Kidney glomerular epithelial cell (primary cell): ENCODE measurements around the gene EML4.
"Not testable (repeated sequence)": the region's sequence is repeated elsewhere in the genome, so short reads cannot be mapped to it uniquely, and the experiment has no call there.

Source experiments
- DNase-seq: peaks from one replicate; lab custom pipeline; 2025; lab: John Stamatoyannopoulos, UW

Gene EML4

DNA sequence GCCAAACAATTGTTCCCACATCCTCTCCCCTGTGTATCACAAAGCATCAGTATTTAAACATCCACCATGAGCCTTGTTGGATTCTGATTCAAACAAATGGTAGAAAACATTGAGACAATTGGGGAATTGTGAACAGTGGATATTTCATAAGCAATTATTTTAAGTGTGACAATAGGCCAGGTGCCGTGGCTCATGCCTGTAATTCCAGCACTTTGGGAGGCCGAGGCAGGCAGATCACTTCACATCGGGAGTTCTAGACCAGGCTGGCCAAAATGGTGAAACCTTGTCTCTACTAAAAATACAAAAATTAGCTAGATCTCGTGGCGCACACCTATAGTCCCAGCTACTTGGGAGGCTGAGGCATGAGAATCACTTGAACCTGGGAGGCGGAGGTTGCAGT, 165.7 kb downstream of the EML4 start:
- DNase-seq = not testable (repeated sequence)

DNA sequence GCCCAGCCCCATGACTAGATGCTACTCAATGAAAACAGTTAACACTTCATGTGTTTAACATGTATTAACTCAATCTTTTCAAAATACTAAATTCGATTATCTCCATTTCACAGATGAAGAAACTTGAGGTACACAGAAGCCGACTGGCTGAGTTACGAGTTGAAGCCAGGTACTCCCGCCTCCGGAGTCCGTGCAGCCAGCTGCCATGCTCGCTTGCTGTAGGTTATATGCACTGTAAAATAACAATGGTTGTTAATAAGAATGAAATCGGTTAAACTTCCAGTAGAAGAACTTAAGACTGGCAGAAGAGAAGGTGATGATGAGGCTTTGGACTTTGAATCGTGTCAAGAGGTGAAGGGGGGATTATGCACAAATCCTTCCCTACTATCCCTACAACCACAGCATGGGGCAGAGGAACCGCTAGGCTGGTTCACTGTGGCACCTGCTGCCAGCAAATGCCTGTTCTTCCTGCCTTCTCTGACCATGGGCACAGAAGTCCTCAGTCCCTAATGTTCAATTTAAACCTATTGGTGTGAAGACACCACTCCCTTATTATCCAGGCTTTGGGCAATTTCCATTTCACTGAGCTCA, 166.5 kb downstream of the EML4 start:
- no peak for DNase-seq

DNA sequence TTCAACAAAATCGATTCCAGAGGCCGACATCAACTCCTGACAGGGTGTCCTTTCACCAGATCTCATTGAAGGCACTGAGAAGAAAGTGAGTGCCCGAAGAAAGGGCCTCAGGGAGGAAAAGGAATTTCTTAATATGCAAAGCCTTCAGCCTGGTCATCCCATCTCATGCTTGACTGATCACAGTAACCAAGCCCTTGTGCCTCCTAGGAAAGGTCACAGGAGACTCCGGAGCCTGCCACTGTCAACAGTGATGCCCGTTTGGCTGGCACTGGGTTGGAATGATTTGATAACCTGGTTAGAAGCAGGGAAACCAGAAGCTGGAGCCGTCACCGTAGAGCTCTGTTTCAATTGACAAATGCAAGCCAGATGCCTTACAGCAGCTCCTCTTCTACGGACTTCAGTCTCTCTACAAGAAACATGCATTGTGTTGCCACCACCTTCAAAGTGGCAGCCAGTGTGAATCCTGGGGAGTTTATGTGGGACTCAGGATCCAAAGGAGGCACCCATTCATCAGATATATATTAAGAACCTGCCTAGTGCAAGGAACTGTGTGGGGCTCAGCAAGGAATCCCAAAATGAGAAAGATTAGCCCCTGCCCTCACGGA, 167.3 kb downstream of the EML4 start:
- peak; percentile 26 for DNase-seq

DNA sequence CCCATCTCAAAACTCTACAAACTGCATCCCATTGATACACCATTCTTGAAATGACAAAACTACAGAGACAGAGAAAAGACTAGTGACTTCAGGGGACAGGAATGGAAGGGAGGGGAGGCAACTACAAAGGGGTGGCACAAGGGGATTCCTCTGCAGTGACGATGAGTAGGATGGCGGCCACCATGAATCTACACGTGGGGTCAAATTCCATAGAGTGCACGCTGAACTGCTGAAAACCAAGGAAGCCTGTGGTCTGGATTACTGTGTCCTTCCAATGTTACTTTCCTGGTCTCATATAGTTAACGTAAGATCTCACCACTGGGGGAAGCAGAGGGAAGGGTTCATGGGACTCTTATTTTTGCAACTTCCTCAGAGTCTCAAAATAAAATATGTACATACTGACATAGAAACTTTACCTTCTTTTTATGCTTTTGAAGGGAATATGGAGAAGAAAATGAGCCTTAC, 168.2 kb downstream of the EML4 start:
- DNase-seq = no peak

DNA sequence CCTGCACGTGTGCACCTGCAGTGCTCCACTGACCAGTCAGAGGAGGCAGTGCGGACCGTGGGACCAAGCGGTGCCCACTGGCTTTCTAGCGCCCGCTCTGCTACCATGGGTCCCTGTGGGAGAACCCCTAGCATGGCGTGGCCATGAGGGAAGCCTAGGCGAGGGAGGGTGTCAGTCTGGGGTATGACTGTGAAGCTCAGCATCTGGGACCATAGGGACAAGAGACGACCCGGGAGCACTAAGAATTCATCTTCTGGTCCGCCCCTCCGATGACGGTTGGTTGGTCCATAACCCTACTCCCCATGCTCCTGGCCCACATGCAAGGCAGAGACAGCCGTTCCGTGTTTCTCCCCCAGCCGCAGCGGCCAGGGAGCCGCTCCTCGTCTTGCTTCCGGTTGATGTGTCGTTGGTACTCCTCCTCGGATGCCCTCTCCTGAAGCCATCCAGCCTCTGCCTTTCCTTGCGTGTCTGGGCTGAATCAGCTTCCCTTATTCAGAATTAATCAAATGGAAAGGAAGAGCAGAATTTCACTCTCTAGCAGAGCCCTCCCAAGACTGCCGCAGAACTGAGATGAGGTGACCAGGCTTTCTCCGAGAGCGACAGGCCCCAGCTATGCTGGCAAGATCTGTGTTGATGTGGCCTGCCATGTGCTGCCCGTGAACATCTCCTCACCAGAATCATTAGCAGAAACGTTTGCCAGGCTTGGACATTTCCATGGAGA, 168.9 kb downstream of the EML4 start:
- DNase-seq = no peak

DNA sequence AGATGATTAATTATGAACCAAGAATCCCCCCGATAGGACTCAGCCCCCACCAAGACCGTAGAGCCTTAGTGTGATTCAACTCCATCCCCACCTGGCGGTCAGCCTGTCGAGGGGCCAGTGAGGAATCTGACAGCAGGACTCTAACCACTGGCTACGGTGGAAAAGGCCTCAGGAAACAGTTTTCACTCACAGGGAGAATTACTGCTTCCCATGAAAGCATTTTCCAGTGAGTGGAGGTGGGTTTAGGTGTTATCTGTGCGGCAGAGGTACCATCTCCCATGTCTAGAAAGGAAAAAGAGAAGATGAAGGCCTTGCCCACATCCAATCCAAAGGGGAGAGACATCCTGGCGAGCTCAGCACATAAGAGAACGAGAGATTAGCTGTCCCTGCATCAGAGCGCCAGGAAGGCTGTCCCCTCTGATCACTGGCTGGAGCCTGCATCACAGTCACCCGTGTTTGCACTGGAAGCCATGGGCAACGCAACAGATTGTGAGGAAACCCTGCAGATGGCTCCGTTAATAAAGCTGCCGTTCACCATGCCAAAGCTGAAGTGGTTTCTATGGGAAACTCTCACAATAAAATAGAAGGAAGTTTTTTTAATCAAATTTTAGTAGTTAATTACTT, 169.5 kb downstream of the EML4 start:
- DNase-seq = no peak

DNA sequence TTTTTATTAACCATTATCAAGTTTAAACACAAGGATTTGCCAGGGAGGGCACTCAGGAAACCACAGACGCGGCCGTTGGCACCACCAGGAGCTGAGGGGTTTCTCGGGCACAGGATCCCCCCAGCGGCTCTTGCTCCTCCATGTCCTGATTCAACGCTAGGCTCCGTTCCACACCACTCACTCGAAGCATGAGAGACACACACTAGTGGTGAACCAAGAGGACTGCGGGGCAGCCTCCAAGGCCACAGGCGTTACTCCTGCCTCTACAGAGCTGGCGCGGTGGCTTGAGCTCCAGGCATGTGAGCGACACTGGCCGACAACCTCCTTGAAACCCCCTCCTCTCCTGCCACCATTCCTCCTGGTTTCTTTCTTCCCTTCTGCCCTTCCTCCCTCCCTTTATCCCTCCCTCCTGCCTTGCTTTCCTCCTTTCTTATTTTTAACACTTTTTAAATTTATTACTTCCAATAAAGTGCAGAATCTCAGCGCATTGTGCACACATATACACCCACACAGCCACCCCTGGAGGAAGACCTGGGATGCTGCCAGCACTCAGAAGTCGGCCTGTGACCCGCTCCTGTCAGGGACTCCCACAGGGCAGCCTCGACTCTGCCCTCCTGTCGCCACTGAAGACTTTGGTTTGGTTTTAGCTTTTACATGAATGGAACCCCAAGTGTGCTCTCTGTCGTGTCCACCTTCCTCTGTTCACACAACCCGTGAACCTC, 170.2 kb downstream of the EML4 start:
- peak; percentile 59 for DNase-seq

DNA sequence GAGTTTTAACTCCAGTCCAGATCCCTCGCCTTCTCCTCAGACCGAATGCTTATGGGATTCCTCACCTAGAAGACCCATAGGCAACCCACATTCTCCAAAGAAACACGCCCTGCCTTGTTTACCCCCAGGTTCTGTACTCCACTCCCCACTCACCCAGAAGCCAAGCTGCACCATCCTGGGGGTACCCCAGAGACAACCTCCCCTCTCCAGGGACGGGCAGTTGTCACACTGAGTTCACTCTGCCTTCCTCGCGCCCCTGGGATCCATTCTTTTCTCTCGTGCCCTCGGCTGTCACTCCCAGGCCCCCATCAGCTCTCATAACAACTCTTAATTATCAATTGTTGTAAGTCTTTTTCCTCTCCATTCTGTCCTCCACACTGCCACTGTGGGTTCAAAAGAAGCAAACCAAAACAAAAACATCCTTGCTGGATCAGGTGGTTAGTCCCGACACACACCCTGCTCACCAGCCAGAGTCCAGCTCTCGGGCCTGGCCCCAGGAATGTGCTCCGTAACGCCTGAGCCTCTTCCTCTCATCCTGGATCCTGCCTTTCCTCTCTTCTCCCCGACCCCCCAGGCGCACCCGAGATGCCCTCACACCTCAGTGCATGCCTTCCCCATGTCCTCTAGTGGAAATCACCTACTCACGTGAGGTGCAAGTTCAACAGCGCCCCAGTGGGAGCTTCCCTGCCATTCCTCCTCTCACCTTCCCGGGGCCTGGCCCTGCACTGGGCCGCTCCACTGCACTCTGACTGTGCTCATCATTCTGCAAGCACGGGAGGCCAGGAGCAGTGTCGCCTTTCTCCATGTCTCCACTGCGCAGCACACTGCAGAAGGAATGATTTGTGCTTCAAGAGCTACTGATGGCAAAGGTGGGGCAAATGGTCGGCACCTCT, 171.1 kb downstream of the EML4 start:
- DNase-seq = no peak

DNA sequence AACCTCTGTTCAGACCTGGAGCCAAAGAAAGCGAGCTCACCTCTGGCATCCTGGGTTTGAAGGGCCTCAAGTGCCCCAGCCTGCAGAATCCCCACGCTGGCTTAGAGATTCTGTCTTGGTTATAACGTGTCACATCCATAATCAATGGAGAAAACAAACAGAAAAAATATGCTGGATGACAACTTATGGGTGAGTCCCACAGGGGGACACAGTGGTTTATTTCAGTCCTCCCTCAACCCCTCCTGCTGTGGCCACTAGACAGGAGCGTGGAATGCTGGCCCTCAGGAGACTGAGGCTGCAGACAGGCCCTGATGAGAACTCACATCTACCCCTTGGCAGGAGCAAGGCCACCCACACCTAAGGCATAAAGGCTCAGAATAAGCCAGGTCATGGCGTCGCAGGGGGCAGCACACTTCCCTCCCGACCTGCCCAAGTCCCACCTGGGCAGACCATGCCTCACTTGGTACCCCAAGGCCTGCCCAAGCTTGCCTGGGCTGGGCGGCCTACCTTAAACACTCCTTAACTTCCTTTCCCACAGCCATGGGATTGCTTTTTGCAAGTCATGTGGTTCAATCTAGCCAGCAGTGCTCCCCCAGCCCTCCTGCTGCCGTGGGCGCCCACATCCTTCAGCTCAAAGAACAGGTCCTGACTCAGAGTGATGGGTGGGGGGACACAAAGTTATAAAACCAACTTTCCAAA, 171.9 kb downstream of the EML4 start:
- no peak for DNase-seq

DNA sequence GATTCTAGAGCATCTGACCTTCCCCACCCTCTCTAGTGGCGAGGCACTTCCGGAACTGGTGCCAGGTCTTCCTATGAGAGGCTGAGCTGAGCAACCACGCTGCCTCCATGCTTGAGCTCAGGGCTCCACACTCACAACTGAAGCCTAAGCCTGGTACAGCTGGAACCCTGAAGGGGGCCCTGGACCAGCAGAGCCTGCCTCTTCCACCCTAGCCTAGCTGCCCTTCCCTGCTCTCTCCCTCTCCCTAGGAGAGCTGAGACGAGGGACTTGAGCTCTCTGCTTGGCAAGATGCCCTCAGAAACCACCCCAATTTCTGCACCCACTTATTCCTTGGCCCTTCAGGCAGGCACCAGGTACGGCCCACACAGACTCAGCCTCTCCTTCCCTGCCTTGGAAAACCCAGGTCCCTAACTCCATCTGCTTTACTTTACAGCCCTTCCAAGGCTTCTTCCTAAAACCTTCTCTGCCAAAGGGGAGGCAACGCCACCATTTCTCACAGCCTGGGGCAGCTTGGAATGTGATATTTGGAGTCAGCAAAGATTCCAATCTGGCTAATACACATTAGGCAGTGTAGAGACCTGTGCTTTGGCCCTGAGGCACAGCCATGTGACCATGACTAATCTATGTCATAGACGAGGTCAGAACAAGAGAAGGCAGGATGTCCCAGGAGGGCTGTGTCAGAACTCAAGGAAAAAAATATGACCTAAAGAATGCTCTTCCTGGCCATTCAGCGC, 173.1 kb downstream of the EML4 start:
- peak; percentile 56 for DNase-seq

DNA sequence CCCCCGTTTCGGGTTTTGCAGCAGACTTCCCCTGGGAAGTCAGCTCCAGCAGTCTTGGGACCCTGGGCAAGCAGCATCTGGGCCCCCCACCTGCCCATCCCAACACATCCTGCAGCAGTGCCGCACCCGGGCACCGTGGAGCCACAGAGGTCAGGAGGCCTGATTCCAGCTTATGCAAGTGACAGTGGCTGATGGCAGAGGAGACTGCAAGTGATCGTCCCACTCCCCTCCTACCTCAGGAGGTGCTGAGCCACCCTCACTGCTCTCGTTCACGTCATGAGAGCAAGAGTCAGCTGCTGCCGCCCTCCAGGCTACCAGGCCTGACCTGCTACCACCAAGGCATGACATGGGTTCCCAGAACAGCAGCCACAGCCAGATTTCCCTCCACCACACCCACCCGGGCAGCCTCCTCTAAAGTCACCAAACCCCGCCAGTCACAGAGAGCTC, 173.7 kb downstream of the EML4 start:
- DNase-seq = no peak

DNA sequence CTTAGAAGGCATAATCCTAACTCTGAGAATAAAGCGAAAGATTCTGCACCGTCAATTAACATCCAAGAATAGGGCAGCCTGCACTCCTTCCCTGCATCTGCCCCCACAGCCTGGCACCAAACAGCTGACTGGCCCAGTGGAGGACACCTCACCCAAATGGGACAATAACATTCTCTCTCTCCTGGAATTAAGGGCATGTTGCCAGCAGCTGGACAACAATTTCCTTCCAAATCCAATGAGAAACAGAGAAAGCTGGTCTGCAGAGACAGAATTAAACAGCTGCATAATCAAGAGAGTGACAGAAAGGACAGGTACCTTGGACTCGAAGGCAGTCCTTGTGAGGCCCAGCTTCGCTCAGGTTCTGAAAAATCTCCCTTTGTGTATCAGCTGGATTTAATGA, 176.8 kb downstream of the EML4 start:
- DNase-seq = no peak

DNA sequence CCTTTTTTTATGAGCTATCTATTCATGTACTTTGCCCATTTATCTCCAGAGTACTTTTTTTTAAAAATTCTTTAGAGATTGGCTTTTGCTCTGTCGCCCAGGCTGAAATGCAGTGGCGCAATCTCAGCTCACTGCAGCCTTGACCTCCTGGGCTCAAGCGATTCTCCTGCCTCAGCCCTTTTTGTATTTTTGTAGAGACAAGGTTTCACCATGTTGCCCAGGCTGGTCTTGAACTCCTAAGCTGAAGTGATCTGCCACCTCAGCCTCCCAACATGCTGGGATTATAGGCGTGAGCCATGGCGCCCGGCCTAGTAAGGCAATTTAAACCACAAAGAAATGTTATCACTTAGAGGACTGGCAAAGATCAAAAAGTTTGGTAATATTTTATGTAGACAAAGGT, 177.7 kb downstream of the EML4 start:
- not testable (repeated sequence) for DNase-seq

DNA sequence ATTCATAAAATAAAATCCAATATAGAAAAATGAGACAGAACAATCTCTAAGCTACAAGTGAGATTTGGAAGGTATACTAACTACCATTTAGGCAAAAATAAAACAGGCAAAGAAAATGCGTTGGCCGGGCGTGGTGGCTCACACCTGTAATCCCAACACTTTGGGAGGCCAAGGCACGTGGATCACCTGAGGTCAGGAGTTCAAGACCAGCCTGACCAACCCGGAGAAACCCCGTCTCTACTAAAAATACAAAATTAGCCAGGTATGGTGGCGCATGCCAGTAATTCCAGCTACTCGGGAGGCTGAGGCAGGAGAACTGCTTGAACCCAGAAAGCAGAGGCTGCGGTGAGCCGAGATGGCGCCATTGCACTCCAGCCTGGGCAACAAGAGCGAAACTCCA, 178.4 kb downstream of the EML4 start:
- not testable (repeated sequence) for DNase-seq

DNA sequence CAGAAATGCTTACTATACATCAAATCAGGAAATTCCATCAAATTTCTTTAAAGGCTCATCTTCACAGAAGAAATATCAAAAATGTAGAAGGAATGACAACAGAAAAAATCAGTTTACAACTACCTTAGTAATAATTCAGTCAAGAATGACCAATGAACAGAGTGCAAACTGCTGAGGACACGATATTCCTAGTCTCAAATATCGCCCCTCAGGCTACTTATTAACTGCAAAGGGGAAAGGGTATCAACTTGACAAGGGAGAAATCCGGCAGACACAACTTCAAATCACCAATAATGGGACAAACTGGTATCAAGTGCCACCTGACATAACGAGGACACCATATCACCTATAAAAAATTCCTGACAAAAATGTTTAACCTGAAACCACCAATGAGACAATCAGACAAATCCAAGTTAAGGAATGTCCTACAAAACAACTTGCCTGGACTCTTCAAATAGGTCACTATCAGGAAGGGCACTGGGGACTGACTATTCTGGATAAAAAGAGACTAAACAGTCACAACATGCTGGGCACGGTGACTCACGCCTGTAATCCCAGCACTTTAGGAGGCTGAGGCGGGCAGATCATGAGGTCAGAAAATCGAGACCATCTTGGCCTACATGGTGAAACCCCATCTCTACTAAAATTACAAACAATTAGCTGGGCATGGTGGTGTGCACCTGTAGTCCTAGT, 179.1 kb downstream of the EML4 start:
- DNase-seq = no peak

DNA sequence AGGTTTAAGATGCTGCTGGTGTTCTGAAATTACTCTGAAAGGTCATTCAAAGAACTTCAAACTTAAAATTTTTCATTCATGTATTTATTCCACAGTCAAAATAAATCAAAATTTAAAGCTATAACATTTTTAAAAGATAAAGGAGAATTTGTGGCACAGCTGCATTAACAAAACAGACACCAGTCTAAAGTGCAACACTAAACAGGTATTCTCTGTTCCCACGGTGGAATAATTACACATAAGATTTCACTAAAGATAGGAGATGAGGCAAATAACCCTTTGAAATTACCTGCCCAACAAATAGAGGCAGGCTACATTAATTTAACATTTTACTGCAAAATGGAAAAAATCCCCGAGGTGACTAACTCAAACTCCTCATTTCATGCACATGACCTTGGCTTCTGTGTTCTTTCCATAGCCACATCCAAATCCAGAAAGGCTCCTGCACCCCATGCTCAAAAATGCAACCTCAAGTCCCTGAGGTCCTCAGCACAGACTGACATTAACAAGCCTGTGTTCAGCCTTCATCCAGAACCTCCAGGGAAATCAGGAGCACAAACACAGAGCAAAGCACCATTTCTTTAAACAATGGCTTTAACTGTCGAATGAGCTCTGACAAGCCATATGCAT, 181.4 kb downstream of the EML4 start:
- no peak for DNase-seq

DNA sequence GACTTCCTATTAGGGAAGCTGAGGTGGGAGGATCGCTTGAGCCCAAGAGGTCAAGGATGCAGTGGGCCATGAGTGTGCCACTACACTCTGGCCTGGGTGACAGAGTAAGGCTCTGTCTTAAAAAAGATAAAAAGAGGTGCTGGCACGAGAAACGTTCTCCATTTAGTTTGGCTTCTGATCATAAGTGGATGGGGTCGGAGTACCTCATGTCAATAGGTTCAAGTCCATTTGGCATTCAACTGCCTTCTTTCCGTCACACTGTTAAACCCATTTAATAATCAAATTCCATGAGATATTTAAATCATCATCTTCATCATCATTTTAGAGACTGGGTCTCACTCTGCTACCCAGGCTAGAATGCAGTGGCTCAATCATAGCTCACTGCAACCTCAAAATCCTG, 182.7 kb downstream of the EML4 start:
- no peak for DNase-seq

DNA sequence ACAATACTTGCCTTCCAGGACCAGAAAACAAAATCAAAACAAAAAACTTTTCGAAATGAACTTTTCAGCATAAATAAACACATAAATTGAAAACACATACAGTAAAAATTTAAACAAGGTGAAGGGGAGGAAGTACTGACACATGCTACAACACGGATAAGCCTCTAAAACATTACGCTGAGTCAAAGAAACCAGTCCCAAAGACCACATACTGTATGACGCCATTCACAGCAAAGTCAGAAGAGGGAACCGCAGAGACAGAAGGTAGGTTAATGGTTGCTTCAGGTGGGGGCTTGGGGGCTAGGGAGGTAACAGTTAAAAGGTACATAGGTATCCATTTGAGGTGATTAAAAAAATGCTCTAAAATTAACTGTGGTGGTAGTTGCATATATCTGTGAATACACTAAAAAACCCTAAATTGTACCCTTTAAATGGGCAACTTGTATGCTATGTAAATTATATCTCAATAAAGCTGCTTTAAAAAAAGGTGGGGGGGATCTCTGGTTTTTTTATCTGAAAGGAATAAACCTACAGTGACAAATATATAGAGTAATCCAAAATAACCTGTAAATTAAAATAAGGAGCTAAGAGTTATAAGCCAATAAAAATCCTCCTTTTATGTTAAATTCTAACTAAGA, 184.8 kb downstream of the EML4 start:
- no peak for DNase-seq
